ENCODE results near the gene ANKRD60.
A peak's percentile ranks its signal among the peaks of the same experiment; 100 is the strongest.

Gene ANKRD60

DNA sequence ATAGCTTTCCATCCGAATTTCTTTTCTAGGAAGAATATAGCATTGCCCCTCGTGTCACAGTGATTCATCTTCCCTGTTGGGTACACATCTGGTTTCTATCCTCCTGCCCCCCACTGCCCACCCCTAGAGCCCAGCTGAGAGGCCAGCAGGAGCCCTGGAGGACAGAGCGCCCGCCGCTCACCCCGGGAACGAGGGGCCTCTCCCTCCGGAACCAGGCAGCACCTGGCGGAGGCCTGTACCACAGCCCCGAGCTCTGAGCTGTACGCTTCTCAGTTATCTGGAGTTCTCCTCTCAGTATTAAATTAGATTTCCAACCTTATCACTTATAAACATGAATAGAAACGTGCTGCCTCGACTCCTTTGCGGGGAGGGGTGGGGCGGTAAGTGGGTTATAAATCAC, 6.0 kb downstream of the ANKRD60 start:
- DNase-seq = no peak

DNA sequence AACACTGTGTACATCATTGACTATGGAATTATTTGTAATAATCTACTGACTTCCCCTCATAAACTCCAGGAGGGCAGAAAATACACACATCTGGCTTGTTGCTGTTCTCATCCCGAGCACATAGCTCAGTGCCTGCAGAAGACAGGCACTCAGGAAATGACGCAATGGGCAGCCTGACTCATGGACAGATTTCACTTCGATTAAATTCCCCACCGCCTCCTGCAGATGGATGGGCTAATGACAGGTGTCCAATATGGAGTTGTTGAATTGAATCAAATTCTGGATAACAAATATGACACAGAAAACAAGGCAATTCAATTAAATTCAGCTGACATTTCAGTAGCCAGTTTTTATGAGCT, 9.1 kb downstream of the ANKRD60 start:
- peak; percentile 91 for DNase-seq

DNA sequence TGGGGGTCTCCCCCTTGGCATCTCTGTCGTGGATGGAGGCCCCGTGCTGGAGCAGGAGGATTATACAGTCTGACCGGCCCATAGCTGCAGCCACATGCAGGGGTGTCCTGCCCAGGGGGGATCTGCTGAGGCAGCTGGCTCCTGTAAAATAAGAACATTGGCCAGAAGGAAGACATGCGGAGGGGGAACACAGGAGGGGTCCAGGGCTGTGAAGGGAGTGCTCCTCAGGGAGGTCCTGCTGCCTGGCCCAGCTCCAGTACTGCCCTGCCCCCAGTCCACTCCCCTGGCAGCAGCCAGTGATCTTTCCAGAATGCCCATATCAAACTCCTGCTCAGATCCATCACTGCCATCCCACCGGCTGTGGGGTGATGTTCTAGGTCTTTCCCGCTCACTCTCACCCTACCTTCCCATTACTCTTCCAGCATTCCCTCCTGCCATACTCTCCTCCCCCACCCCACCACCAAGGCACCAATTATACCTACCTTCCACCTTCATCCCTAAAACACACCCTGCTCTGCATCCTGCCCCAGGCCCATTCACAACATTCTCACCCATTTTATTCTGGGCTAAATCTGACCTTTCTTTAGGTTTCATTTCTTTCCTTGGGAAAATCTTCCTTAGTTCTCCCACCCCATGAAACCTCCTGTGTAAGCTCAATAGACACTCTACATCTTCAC, 9.7 kb downstream of the ANKRD60 start:
- no peak for DNase-seq

DNA sequence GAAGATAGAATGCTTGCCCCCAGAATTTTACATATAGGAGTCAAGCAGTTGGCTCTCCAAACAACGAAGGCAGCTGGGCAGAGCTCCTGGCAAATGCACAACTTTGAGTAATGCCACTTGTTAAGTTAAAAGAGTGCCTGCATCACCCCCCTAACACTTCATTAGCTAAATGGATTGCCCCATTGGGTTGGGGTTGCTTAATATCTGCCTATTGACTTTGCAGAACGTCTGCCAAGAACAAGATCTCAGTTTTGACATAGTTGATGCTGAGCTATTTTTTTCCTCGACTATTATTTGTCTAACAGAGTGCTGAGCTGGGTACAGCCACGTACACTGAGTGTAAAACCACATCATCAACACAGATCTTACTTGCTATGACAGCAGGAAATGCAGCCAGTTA, 12.1 kb downstream of the ANKRD60 start:
- DNase-seq = no peak

DNA sequence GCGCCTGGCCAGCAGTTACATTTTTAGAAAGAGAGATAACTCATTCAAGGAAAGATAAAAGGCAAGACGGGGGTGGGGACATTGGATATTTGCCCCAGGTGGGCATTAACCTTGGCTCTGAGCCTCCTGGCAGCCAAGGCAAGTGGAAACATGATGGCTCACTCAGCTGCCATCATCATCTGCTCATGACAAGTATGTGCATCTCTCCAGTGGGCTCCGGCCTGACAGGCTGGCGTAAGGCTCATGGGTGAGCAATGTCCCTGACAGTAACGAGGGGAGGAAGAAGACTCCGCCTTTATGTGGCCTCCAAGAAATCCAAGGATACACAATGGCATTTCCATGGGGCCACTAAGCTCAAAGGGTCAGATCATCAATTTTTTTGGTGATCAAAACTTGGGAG, 13.3 kb downstream of the ANKRD60 start:
- DNase-seq = no peak

DNA sequence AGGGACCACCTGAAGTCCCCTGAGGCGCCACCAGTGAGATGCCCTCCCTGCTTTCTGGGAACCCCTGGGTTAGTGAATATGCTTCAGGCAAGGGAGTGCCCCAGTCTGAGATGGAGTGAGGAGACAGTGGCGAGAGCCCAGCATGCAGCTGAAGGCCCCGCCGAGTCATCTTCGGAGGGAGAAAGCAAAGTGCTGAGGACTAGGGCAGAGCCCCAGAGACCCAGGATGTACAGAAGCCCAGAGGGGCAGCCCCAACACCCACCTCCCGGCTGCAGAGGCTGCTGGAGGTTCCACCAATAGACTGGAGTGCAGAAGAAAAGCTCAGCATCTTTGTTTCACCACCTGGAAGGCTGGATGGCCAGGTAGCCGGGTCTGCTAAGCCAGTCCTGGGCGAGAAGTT, 14.1 kb downstream of the ANKRD60 start:
- no peak for DNase-seq

DNA sequence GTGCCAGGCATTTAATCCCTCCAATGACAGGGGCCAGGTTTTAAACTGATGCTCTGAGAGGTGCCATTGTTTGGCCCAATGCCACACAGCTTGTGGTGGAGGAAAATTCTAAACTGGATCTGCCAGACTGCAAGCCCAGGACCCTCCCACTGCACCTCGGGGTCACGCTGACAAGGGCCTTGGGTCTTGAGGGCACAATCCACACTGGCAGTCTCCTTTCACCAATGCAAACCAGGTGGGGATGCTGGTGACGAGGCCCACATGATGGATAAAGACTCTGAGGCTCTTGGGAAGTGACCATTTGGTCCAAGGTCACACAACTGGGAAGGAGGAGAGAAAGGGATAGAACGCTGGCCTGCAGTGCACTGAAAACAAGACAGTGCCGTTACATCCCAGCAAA, 14.7 kb downstream of the ANKRD60 start:
- DNase-seq = no peak

DNA sequence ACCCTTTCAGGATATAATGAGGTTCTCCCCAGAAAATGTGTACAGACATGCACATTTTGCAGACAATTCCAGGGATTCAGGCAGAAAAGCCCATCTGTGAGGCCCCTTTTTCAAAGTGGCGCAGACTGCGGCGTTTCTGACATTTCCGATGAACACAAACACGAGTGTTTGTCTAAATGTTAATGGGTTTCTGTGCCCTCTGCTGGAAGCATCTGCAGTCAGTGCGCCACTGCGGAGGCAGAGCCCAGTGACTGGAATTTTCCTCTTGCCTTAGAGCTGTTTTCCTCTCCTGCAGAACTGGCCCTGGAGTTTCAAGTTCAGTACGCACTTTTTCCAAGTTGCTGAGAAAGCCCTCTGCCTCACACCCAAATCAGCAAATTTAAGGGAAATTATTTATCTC, 15.3 kb downstream of the ANKRD60 start:
- DNase-seq = peak; percentile 21

DNA sequence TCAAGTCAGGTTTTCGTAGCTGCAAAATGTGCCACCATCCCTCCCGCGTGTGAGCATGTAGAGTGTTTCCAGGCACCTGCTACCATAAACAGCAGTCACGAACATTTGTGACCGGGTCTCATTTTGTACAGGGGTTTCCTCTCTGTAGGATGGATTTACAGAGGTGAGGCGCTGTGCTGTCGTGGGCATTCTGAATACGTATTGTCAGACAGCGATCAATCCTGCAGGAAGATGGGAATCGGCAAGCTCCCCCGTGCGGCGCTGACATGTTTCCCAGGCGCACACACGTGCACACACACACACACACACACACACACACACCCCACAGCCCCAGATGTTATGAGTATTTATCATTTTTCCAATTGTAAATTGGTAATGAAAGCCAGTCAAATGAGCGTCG, 15.8 kb downstream of the ANKRD60 start:
- DNase-seq = no peak

DNA sequence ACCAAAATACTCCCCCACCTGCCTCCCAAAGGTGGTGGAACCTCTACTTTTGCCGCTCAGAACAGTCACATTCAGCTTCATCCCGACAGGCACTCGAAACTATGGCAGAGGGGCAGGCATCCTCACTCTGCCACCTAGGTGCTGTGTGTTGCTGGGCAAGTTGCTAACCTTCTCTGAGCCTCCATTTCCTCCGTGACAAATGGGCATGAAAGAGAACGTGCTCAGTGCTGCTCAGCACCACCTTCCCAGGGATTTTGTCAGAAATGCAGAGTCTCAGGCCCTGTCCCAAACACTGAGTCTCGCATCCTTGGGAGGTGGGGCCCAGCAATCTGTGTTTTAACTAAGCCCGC, 18.1 kb downstream of the ANKRD60 start:
- DNase-seq = no peak

DNA sequence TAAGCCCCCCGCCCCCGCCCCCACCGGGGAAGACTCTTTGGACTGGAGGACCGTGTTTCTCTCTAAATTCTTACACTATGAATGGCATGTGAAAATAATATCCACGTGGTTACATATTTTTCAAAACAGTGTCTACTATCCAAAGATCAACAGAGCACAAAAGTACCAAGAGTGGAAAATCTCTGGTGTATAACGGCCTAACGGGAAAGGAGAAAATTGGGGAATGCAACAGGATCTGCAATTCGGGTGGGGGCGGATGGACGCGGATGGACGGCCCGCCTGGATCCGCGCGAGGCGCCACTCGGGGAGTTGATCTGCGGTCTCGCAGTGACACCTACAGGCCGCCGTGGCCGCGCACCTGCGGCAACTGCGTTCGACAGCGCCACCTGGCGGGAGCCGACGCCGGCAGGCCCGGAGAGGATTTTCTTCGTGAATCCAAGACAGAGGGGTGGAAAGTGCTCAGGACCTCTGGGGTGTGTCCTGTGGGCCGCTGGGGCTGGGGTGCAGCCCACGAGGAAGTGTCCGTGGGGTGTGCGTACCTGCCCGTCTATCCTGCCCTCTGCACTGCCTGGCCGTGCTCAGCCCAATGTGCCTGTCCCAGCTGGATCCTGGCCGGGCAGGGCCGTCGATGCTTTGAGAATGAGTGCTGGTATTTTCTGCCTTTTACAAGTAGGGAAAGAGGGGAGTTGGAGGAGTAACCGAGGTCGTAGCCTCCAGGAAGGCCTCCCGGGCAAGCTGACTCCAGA, 18.6 kb downstream of the ANKRD60 start:
- peak; percentile 67 for DNase-seq

DNA sequence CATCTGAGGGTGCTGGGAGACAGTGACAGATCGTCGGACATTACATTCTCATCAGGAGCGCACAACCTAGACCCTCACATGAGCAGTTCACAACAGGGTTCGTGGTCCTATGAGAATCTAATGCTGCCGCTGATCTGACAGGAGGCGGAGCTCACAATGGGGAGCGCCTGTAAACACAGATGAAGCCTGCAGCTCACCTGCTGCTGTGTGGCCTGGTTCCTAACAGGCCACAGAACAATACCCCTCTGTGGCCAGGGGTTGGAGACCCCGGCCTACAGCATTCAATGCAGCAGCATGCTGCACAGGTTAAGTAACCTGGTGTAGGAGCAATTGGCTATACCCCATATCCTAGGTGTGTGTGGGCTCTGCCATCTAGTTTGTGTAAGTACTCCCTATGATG, 19.5 kb downstream of the ANKRD60 start:
- no peak for DNase-seq

DNA sequence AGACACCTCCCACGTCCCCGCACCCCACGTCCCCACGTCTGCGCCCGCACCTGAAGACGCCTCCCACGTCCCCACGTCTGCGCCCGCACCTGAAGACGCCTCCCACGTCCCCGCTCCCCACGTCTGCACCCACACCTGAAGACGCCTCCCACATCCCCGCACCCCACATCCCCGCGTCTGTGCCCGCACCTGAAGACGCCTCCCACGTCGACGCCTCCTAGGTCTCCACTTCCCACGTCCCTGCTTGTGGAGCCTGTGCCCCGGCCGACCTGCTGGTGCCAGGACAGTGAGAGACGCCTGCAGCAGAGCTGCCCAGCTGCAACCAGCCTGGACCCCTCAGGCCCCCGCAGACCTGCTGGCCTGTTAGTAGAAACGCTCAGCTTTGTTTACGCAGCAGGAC, 22.6 kb downstream of the ANKRD60 start:
- DNase-seq = no peak

DNA sequence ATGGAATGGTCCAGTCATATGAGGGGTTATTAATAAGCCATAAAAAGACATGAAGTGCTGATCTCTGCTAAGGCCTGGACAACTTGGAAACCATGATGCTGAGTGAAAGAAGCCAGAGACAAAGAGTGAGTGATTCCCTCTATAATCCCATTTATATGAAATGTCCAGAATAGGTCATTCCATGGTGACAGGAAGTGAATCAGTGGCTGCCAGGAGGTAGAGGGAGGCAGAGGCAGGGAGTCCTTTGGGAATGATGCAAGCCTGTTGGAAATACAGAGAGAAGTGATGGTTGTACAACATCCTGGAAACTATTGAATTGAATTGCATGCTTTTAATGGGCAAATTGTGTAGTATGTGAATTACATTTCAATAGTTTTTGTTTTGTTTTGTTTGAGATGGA, 26.4 kb downstream of the ANKRD60 start:
- no peak for DNase-seq

DNA sequence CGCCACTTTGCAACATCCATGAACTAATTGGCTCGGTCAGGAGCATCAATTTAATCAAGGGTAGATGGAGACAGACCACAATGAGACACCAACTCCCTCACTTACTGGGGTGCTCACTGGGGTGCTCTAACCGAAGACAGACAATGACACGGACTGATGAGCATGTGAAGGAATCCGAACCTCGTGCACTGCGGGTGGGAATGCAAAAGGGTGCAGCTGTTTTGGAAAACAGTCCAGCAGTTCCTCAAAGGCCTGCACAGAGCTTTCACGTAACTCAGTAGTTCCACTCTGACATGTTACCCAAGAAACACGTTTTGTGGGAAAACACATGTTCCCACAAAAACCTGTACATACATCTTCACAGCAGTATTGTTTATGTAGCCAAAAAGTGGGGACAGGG, 26.8 kb downstream of the ANKRD60 start:
- no peak for DNase-seq

DNA sequence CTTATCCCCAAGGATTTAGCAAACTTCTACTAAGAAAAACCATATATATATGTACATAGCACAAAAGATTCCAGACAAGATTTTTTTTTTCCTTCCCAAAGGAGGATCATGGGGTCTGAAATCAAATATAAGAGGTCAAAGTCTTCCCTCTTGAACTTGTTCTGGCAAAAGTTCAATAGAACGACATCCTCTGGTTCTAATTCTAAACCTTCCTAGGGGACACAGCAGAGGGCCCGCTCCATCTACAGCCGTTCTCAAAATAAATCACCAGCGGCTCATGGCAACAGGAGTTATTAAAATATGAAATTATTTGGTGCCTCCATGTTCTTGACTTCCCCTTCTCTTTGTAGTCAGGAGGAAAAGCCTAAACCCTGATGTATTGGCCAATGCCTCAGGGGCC, 29.0 kb downstream of the ANKRD60 start:
- no peak for DNase-seq

DNA sequence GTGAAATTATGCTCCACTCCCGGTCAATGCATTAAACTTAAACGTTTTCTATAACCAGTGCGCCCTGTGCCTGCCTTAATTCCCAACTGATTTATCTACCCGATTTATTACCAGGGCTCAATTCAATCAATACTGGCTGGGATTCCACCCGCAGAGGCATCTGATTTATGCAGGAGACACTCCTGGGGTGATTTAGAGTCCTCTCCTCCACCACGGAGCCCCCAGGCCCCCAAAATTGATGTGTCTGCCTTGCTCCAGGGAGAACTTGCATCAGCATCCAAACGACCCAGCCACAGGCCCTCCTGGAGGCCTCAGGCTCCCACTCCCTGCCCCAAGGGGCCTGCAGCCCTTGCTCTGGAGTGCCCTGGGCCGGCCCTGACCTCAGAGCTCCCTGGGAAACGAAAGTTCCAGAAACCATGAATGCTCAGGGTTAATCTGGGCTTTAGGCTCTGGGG, 29.5 kb downstream of the ANKRD60 start:
- DNase-seq = no peak

DNA sequence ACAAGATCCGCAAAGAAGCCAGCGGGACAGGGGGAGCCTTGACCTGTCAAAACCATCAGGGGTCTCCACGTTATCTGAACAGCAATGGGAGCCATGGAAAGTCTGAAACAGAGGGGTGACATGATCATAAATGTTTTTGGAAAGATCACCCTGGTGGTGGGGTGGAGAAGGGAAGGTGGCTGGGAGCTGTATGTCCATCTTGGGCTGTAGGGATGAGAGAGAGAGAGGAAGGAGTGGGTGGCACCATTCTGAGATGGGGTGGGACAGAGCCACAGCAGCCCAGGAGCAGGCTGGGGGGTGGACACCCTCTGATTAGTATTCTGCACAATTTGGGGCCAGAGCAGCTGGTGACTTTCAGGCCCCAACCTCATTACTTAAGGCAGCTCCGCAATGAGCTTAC, 30.1 kb downstream of the ANKRD60 start:
- DNase-seq = no peak

DNA sequence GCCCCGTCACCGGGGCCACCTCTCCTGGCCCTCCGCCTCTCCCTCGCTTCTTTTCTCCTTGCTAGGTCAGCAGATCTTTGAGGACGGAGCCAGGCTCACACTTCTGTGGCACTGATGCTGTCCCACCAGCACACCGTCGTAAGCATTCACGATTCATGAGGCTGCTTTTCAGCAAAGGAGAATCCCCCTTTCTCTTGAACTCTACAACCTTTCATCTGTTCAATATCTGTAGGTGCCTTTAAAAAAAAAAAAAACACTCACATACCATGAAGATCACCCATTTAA, 31.3 kb downstream of the ANKRD60 start:
- DNase-seq = no peak

DNA sequence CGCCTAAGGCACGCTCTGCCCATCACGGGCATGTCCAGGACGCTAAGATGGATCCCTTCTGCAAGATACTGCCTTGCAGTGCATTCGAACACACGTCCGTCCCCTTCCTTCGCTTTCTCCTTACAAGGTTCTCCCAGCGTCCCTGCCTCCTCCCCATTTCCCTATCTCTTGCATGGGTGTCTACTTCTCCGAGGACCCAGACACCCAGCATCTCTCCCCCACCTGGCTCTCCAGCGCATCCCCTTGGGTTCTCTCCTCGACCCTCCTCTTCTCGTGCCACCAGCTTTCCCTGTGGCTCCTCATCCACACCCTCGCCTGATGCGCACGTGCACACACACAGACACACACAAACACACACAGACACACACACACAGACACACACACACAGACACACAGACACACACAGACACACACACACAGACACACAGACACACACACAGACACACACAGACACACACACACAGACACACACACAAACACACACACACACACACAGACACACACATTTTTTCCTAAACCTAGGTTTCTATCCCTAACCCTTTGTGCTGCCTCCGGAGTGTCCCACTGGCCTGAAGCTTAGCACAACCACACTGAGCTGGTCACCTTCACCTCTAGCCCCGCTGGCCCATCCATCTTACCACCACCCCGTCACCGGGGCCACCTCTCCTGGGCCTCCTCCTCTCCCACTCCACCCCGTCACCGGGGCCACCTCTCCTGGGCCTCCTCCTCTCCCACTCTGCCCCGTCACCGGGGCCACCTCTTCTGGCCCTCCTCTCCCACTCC, 31.9 kb downstream of the ANKRD60 start:
- DNase-seq = no peak

DNA sequence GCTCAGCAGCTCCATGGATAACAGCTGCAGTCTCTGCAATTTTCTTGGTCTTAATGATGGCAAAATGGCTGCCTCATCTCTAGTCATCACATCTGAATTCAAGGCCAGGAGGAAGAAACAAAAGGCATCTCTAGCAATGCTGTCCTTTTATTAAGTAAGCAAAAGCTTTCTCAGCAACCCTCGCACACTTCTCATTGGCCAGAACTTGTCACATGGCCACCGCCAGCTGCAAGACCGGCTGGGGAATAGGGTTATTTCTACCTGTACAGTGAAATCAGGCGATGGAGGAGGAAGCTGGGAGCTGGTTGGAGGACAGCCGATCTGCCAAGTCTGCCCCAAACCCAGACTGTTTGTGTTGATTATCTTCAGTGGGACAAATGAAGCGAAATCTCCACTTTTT, 33.4 kb downstream of the ANKRD60 start:
- DNase-seq = no peak

DNA sequence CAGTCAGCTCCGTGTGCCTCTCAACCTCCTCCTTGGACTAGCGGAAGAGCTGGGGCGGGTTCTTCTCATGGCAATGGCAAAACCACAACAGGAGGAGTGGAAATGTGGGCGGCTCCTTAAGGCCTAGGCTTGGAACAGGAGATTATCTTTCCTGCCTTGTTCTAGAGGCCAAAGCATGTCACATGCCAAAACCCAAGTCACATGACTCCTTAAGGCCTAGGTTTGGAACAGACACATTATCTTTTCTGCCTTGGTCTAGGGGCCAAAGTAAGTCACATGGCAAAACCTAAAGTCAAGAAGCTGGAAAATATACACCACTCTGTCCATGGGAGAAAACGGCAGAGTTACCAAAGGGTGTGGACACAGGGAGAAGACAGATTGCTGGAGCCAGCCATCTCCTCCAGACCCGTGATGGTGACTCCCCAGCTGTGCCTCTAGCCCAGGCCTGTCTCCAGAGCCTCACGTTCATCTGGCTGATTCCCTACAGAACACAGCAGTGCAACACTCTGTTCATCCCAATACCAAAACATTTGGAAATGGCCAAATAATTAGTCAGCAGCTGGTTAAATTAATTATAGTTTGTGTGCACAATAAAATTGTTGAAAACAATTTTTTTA, 34.2 kb downstream of the ANKRD60 start:
- no peak for DNase-seq

DNA sequence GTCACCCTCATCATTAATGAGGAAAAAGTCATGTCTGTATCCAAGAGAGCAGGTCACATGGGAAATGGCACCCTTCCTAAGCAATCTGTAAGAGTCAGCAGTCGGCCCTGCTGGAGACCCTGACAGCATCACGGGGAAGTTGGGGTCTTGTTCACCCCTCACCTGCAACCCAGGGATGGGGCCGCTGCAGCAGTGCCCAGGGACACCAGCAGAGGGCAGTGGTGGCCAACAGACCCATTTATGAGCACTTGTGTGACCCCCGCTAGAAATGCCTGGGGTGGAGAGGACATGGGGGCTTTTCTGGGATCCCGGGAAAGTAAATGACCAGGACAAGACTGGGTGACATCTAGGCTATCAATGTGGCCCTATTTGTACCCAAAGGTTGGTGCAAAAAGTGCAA, 35.9 kb downstream of the ANKRD60 start:
- DNase-seq = no peak

DNA sequence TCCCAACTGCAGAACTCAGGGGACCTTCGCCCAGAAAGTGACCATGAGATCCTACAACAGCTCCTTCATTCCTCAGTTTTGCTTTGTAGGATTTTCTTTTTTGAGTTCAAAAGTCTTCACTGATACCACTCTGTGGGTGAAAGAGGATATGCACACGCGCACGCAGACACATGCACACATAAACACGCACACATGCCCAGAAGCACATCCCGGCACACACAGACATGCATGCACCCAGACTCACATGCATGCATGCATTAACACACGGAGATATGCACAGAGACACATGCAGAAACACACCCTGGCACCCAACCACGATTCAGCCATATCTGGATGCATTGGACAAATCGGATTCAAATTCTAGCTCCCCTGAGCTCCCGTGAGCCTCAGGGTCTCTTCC, 36.4 kb downstream of the ANKRD60 start:
- DNase-seq = no peak

All from EL (cell line).